ENCODE results near the gene THSD1.

The THSD1 gene

DNA sequence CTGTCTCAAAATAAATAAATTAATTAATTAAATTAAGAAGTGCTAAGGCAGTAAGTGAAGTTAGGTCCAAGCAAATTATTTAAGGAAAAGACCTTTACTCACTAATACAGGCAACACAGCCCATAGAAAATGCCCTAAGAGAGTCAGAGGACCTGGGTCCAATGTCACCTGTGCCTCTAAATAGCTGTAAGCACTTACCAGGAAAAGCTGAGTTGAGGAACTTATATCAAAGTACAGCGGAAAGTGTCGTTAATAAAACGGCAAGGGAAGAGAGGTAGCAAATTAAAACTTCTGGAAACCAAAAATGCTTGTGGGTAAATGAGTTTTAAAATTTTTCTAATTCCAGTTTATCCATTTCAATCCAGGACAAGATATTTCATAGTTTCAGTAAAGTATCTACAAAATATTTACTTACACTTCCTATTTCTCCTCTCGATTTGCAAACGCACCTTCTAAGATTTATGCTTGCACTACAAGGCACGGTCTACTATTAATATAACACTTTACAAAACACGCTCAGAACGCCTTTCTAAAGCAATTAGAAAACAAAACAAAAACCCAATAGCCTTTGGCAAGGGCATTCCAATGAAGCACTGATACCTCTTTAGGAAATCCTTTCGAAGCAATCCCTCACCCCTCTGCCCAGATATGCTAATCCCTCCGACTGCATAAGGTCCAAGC is 43.5 kb upstream of the THSD1 start:
- TF ChIP-seq FOXP2 (optimal IDR thresholded peaks at IDR 0.05; ENCODE audit: borderline replicate concordance, extremely low read depth, extremely low read length, insufficient read depth) (no peak), POLR2AphosphoS5 (IDR thresholded peaks at IDR 0.05; ENCODE audit: low read depth, low read length) (no peak), SIN3A (IDR thresholded peaks at IDR 0.05; ENCODE audit: borderline replicate concordance, insufficient read depth, low read length) (no peak), TAF1 (IDR thresholded peaks at IDR 0.05; ENCODE audit: borderline replicate concordance, insufficient read depth, low read length) (no peak)
- TF ChIP-seq, protein P1, sequence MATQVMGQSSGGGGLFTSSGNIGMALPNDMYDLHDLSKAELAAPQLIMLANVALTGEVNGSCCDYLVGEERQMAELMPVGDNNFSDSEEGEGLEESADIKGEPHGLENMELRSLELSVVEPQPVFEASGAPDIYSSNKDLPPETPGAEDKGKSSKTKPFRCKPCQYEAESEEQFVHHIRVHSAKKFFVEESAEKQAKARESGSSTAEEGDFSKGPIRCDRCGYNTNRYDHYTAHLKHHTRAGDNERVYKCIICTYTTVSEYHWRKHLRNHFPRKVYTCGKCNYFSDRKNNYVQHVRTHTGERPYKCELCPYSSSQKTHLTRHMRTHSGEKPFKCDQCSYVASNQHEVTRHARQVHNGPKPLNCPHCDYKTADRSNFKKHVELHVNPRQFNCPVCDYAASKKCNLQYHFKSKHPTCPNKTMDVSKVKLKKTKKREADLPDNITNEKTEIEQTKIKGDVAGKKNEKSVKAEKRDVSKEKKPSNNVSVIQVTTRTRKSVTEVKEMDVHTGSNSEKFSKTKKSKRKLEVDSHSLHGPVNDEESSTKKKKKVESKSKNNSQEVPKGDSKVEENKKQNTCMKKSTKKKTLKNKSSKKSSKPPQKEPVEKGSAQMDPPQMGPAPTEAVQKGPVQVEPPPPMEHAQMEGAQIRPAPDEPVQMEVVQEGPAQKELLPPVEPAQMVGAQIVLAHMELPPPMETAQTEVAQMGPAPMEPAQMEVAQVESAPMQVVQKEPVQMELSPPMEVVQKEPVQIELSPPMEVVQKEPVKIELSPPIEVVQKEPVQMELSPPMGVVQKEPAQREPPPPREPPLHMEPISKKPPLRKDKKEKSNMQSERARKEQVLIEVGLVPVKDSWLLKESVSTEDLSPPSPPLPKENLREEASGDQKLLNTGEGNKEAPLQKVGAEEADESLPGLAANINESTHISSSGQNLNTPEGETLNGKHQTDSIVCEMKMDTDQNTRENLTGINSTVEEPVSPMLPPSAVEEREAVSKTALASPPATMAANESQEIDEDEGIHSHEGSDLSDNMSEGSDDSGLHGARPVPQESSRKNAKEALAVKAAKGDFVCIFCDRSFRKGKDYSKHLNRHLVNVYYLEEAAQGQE (IDR thresholded peaks at IDR 0.05; ENCODE audit: insufficient read depth in 1 of 2, low read depth in 2 of 2, low read length in 2 of 2): no peak

DNA sequence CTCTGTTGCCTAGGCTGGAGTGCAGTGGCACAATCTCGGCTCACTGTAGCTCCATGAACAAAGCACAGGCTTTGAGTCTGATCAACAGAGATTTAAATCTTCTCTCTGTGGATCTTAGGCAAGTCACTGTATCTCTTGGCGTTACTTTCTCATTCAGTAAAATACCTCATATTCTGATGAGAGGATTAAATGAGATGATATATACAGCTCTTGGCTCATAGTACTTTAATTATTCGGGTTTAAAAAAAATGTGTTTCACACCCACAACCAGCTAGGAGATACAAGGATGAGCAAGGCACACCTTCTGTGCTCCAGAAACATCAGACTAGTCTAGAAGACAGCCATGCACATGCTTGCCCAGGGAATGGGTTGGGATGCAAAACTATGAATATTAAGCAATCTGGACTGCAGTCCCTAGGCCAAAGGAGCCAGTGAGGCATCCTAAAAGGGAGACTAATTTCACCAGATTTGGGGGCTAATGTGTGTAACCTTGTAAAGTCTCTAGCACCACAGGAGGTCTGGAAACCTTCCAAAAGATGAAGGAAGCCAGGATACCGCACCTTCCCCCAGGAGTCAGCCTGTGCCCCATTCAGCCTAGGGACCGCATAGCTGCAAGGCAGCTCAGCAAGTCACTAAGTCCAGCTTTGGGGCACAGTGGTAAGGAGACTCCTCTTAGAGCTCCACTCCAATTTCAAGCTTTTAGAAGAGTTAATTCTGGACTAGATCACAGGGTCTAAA is 42.0 kb upstream of the THSD1 start:
- TF ChIP-seq FOXP2 (optimal IDR thresholded peaks at IDR 0.05; ENCODE audit: borderline replicate concordance, extremely low read depth, extremely low read length, insufficient read depth): no peak
- no peak for TF ChIP-seq POLR2AphosphoS5 (IDR thresholded peaks at IDR 0.05; ENCODE audit: low read depth, low read length)
- no peak for TF ChIP-seq TAF1 (IDR thresholded peaks at IDR 0.05; ENCODE audit: borderline replicate concordance, insufficient read depth, low read length)
- TF ChIP-seq, protein P1 (IDR thresholded peaks at IDR 0.05; ENCODE audit: insufficient read depth in 1 of 2, low read depth in 2 of 2, low read length in 2 of 2): no peak
- no peak for TF ChIP-seq SIN3A (IDR thresholded peaks at IDR 0.05; ENCODE audit: borderline replicate concordance, insufficient read depth, low read length)

DNA sequence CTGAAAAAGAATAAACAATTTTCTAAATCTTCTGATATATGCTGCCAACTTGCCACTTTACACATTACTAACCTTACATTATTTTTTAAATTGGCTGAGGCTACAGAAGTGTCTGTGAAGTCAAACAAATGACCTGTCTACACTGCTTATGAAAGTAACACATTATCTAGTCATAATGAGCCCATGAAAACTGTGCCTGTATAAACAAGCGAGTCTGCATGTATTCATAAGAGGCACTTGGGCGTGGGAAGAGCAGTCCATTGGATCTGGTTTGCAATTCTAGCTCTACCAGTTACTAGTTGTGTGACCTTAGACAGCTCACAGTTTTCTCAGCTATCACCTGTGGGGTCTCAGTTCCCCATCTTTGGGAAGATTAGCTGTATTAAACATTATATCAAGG is 41.4 kb upstream of the THSD1 start:
- TF ChIP-seq, protein P1 (IDR thresholded peaks at IDR 0.05; ENCODE audit: insufficient read depth in 1 of 2, low read depth in 2 of 2, low read length in 2 of 2): no peak
- TF ChIP-seq POLR2AphosphoS5 (IDR thresholded peaks at IDR 0.05; ENCODE audit: low read depth, low read length): no peak
- no peak for TF ChIP-seq SIN3A (IDR thresholded peaks at IDR 0.05; ENCODE audit: borderline replicate concordance, insufficient read depth, low read length)
- no peak for TF ChIP-seq FOXP2 (optimal IDR thresholded peaks at IDR 0.05; ENCODE audit: borderline replicate concordance, extremely low read depth, extremely low read length, insufficient read depth)
- no peak for TF ChIP-seq TAF1 (IDR thresholded peaks at IDR 0.05; ENCODE audit: borderline replicate concordance, insufficient read depth, low read length)

DNA sequence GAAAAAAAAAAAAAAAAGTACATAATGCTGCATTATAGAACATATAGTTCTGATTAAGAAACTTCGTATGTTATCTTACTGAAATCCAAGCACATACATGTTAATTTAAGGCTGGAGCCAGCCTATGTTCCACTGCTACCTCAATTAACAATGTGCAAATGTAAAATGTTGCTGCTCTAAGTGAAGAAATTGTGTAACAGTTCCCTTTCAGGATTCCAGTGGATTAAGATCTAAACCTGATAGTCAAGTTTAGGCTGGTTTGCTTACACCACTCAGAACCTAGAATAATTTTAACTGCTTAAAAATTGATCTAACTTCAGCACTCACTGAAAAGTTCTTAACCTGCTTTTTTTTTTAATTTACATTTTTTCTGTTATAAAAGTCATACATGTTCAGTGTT is 40.3 kb upstream of the THSD1 start:
- TF ChIP-seq POLR2AphosphoS5 (IDR thresholded peaks at IDR 0.05; ENCODE audit: low read depth, low read length) (no peak), TAF1 (IDR thresholded peaks at IDR 0.05; ENCODE audit: borderline replicate concordance, insufficient read depth, low read length) (no peak), FOXP2 (optimal IDR thresholded peaks at IDR 0.05; ENCODE audit: borderline replicate concordance, extremely low read depth, extremely low read length, insufficient read depth) (no peak), SIN3A (IDR thresholded peaks at IDR 0.05; ENCODE audit: borderline replicate concordance, insufficient read depth, low read length) (no peak)
- TF ChIP-seq, protein P1 (IDR thresholded peaks at IDR 0.05; ENCODE audit: insufficient read depth in 1 of 2, low read depth in 2 of 2, low read length in 2 of 2): no peak

All from PFSK-1 (cell line).